Measurements from ENCODE around the gene ARL8A.
"Not testable (repeated sequence)": the region's sequence is repeated elsewhere in the genome, so short reads cannot be mapped to it uniquely, and the experiment has no call there.

ARL8A gene

GRCh38 chr1:202112859-202113689 lies 31.5 kb downstream of the ARL8A start:
- DNase-seq (ENCODE audit: low read depth): peak; percentile 49

- not testable (repeated sequence) for DNase-seq (ENCODE audit: low read depth)
Measured at GRCh38 chr1:202111589-202111988, 32.9 kb downstream of the ARL8A start.

DNA sequence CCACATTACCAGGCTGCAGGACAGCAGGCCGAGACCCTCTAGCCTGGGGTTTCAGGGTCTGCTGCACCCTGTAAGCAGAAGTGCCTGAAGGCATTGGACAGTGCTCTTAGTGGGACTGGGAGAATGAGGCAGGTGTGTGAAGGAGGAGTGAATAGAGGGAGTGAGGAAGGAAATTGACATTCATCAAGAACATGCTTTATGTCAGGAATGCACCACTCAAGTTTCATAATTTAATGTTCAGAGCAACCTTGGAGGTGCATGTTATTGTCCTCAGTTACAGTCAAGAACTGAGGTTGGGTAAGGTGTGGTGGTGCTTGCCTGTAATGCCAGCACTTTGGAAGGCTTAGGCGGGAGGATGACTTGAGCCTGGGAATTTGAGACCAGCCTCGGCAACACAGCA lies 33.6 kb downstream of the ARL8A start:
- no peak for DNase-seq (ENCODE audit: low read depth)

- DNase-seq (ENCODE audit: low read depth): no peak
Measured at GRCh38 chr1:202107801-202108731, 36.5 kb downstream of the ARL8A start.

DNA sequence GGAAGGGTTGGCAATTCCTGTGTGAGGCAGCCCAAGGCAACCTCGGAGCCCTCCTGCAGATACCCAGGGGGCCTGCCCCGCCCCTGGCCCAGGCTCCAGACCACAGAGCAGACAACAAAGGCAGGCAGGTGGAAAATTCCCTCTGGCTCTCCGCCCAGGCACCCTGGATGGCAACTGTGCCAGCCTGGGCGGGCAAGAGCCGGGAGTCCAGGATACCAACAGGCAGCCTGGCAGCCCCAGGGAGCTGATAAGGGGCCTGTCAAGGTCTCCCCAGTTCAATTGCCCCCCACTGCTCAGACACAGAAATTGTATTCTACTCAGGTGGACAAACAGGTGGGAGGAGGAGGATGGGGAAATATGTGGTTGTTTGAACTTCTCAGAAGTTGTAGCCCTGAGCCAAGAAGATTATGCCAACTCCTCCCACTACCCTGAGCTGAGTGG lies 37.2 kb downstream of the ARL8A start:
- DNase-seq (ENCODE audit: low read depth): no peak

GRCh38 chr1:202106340-202107254 lies 37.9 kb downstream of the ARL8A start:
- DNase-seq (ENCODE audit: low read depth): no peak

- peak; percentile 68 for DNase-seq (ENCODE audit: low read depth)
Measured at GRCh38 chr1:202105571-202106339, 38.8 kb downstream of the ARL8A start.

GRCh38 chr1:202104073-202104472 lies 40.5 kb downstream of the ARL8A start:
- DNase-seq (ENCODE audit: low read depth): no peak

DNA sequence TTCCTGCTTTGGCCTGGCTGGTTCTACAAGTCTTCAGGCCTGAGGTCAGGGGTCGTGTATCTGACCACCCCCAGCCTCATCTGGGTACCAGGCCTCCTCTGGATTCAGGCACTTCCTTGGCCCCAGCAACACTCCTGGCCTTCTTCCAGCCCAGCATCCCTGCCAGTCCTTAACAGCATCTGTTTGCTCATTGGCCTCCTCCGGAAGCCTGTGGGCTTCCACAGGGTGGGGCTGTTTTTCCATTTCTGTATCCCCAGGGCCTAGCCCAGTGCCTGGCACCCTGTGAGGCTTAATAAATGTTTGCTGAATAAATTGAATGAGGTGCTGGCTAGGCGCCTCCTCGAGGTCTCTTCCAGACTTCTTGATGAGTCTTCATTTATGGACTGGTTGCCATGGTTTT lies 43.4 kb downstream of the ARL8A start:
- no peak for DNase-seq (ENCODE audit: low read depth)

GRCh38 chr1:202093858-202094257 lies 50.7 kb downstream of the ARL8A start:
- no peak for DNase-seq (ENCODE audit: low read depth)

GRCh38 chr1:202090994-202091393 lies 53.5 kb downstream of the ARL8A start:
- DNase-seq (ENCODE audit: low read depth): no peak

- no peak for DNase-seq (ENCODE audit: low read depth)
Measured at GRCh38 chr1:202088206-202088605, 56.3 kb downstream of the ARL8A start.

DNA sequence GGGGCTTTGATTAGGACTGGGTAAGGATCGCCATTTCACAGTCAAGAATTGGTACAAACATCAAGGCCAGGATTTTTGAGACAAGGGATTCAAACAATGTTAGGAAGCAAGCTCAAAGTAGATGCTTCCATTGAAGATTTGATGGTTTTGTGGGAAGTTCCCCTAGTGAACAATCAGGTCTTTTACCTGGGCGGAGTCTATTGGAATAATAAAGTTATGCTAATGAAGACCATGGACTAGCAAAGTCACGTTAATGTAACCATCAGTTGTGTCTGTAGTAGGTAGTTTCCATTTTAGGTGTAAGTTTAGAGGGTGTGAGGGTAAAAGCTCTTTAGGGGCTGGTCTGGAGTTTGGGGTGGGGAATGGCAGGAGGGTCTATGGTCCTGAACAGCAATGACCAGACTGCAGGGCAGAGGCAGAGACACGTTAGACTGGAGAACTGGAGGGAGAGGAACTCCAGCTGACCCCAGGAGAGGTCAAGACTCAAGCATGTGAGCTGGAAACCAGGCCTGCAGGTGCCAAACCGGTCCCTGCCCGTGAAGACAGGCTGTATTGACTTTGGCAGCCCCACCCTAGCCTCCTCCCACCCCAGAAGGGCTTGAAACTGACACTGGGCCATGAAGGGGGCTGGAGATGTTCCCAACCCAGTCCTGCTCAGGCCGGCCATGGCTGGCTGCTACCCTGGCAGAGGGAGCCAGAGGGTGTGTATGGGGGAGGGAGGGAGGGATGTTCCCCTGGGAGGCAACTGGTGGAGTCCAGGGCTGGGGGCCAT lies 57.8 kb downstream of the ARL8A start:
- DNase-seq (ENCODE audit: low read depth): no peak

GRCh38 chr1:202085682-202086373 lies 58.7 kb downstream of the ARL8A start:
- DNase-seq (ENCODE audit: low read depth): peak; percentile 43

- no peak for DNase-seq (ENCODE audit: low read depth)
Measured at GRCh38 chr1:202084791-202085681, 59.5 kb downstream of the ARL8A start.
